Left renal pelvis (tissue), 4 donors: ENCODE results near the gene PPP6R2. TPM values are rescaled to one million over a fixed set of nuclear protein-coding genes. Genes with fewer than 3 reads are reported as not detected.
"Not testable (repeated sequence)": the region's sequence is repeated elsewhere in the genome, so short reads cannot be mapped to it uniquely, and the experiment has no call there.

Experiments
- DNase-seq, 4 donors: peaks; one replicate each; pipeline ENCODE4 v3.0.0-alpha.2; 2013; ENCODE audit warnings: low read depth in 4 of 4, low spot score in 3 of 4
- polyA plus RNA-seq, 4 donors: library from polyadenylated mRNA; unstranded; fragments of 120-200 nt; gene quantifications; one replicate each; pipeline ENCODE4 v1.2.1, GENCODE V29; 2013; ENCODE audit not compliant: insufficient read length in 4 of 4

Gene PPP6R2
- polyA plus RNA-seq, 4 donors: 30.2 to 58.8 (median 35.4) TPM

DNA sequence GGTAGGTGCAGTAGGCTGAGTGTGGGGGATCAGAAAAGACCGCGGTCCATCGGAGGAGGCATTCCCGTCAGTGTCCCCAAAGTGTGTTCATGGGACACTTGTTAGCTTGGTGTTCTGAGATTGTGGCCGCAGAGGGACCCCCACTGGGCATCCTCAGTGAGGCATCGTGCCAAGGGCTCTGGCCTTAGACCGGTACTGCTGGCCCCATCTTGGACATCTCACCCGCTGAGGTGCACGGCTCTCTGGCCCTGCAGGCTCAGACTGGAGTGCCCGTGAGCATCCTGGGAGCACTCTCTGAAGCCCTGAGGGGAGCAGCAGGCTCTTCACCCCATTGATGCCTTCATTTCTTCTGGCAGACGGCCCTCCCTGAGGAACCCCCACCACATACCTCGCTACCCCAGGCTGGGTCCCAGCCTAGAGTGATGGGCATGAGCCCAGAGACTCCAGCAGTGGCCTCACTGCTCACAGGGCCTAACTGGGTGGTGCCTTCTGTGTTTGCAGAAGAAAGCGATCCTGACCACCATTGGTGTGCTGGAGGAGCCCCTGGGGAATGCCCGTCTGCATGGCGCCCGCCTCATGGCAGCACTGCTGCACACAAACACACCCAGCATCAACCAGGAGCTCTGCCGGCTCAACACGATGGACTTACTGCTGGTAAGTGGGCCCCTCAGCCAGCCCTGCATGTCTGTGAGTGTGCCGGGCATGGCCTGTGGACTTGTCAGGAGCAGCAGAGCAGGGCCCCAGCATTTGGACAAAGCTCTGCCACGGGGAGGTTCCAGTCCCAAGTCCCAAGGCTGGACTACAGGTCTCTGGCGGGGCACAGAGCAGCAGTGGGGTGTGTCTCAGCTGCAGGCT, 80.1 kb downstream of the PPP6R2 start:
- DNase-seq: no peak

GRCh38 chr22:50423956-50424355, 80.8 kb downstream of the PPP6R2 start:
- DNase-seq: no peak

DNA sequence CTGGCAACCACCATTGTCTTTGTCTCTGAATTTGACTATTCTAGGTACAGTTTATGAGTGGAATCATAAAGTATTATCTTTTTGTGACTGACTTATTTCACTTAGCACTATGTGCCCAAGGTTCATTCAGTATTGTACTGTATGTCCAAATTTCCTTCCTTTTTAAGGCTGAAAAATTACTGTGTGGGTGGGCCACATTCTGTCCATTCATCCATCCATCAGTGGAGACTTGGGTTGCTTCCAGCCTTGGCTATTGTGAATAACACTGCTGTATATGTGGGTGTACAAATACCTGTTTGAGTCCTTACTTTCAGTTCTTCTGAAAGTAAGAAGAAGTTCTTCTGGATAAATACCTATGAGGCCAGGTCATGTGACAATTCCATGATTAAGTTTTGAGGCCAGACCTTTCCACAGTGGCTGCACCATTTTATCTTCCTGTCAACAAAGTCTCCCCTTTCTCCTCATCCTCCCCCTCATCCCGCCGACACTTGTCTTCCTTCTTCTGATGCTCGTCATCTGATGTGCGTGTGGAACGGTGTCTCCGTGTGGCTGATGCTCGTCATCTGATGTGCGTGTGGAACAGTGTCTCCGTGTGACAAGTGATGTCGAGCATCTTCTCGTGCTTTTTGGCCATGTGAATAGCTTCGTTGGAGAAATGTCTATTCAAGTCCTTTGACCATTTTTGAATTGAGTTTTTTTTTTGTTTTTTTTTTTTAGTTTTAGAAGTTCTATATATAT, 82.2 kb downstream of the PPP6R2 start:
- DNase-seq: no peak

DNA sequence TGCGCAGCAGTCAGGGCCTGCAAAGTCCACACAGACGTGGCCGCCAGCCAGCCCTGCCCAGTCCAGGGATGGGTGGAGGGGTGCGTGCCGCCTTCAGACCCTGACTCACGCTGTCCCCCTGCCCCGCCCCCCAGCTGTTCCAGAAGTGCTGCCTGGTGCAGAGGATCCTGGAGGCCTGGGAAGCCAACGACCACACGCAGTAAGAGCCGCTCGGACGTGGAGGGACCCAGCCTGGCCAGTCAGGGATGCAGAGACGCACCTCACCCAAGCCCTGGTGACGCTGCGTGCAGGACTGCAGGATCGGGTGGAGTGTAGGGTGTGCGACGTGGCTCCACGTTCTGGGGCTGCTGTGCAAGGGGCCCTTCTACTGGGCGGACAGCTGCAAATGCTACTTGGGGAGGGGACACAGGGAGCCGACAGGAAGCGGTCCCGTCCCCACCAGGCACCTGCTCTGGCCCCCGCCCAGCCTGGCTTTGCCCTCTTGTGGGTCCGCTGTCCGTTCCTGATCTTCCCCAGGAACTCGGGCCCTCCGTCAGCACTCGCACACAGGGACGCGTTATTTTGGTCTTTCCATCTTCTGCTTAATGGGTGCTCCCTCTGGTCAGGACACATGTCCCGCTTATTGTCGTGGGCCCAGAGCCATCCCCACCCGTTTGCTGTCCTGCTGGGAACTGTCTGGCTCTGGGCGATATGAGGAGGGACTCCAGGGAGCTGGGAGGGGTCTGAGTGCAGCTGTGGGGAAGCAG, 89.2 kb downstream of the PPP6R2 start:
- DNase-seq: no peak

- DNase-seq: not testable (repeated sequence)
Observed at GRCh38 chr22:50432877-50433510, 89.9 kb downstream of the PPP6R2 start.

GRCh38 chr22:50434849-50435248, 91.7 kb downstream of the PPP6R2 start:
- no peak for DNase-seq

DNA sequence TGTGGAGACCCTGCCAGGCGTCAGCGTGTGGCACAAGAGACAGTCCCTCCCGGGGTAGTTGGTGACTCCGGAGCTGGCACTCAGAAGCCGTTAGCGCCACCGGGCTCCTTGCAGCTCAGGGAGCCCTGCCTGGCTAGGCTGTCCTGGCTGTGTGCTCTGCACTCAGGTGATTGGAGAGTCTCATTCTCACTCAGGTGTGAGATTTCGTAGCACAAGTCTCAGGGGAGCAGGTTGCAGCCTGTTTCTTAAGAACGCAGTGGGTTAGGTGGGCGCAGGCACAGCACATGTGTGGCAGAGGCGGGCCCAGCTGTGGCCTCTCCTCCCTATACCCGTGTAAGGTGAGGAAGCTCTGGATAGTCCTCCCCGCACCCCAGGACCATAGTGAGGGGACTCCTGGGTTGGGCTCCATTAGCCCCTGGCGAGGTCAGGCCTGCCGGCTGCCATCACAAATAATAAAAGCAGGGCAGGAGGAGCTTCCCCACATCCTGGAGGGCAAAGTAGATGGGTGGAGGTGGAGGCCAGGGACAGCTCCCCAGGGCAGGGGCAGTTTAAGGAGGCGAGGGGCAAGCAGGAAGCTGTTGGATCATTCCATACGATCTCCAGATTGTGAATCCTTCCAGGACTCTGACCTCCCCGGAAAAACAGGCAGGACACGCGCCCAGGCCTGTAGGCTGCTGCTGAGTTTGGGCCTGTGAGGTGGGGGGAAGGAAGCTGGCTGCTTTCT, 92.3 kb downstream of the PPP6R2 start:
- DNase-seq: no peak

- DNase-seq: no peak
Observed at GRCh38 chr22:50436015-50436830, 93.1 kb downstream of the PPP6R2 start.

DNA sequence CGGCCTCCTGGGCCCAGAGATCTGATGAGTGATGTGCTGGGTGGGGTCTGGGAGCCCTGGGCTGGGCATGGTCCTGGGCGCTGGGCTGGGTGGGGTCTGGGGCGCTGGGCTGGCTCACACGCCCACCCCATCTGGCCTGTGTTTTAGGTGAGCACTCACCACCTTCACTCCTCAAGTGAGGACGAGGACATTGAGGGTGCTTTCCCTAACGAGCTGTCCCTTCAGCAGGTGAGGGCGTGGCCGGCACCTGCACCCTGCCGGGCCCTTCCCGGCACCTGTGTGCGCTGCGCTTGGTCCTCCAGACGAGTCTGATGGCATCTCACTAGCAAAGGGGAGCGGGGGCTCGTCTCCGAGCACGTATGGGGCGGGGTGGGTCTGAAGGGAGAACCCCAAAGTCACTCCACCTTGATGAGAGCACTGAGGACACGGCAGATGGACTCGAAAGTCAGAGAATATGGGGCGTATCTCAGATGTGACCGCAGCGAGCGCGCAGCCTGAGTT, 93.8 kb downstream of the PPP6R2 start:
- no peak for DNase-seq

- no peak for DNase-seq
Observed at GRCh38 chr22:50437511-50438304, 94.6 kb downstream of the PPP6R2 start.

DNA sequence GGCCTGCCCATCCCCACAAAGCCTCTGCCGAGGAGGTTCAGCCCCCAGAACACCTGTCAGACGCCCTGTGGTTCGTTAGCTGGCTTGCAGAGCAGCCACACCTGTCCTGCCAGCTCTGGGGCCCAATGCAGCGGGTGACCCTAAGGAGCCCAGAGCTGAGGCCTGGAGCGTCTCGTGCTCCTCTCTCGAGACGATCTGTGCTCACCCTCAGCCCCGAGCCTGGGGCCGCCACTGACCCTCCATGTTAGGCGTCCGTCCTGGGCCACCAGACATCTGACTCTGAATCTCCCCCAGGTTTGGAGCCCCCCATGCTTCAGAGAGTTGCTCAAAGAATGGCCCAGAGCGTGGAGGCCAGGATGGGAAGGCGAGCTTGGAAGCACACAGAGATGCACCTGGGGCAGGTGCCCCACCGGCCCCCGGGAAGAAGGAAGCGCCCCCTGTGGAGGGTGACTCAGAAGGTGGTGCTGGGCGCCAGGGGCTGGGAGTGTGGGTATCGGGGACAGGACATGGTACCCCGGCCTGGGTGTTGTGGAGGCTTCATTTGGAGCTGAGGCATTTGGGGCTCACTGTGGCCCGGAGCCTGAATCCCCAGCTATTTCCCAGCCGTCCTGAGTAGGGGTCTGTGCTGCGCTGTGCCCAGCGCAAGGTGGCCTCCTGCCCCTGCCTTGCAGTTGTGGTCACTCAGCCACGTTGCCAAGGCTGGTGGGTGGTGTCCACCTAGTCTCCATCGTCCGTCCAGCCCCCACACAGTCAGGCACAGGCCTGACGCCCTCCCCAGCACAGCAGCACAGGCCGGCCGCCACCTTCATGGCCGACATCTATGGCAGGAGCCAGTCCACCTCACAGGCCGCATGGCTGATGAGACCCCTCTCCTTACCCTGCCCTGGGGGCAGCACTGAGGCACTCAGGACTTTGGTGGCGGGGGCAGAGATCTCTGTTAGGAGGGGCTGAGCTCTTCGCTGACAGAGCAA, 95.5 kb downstream of the PPP6R2 start:
- DNase-seq: no peak

- DNase-seq: no peak
Observed at GRCh38 chr22:50439314-50439870, 96.3 kb downstream of the PPP6R2 start.

GRCh38 chr22:50439871-50440331, 96.8 kb downstream of the PPP6R2 start:
- no peak for DNase-seq

GRCh38 chr22:50440544-50441249, 97.6 kb downstream of the PPP6R2 start:
- DNase-seq: no peak

GRCh38 chr22:50441428-50441993, 98.4 kb downstream of the PPP6R2 start:
- DNase-seq: no peak

GRCh38 chr22:50443197-50443596, 100.1 kb downstream of the PPP6R2 start:
- no peak for DNase-seq
